LNCaP clone FGC (cell line): ENCODE results near the gene GABRD.

ENCODE experiments used
- DNase-seq: peaks from one replicate; pipeline ENCODE4 v3.0.0-alpha.2; 2011; ENCODE audit warnings: low read depth
- H3K4me3 ChIP-seq: 2 replicates; pipeline ENCODE4 v1.5.1; 2011; ENCODE audit warnings: mild to moderate bottlenecking, low read depth, low read length, control low read depth
- CTCF ChIP-seq: IDR thresholded peaks from 2 replicates; pipeline ENCODE4 v1.5.1; 2012; ENCODE audit warnings: mild to moderate bottlenecking; ENCODE audit not compliant: control insufficient read depth, insufficient read depth; ENCODE audit errors: extremely low read depth

GABRD gene

GRCh38 chr1:2045468-2046173 lies 26.5 kb downstream of the GABRD start:
- H3K4me3 ChIP-seq = no peak overlapping the region
- no peak for TF ChIP-seq CTCF
- no peak for DNase-seq

- peak; percentile 26 for DNase-seq
- no peak overlapping the region for H3K4me3 ChIP-seq
- TF ChIP-seq CTCF = peak; percentile 97
Observed at GRCh38 chr1:2046174-2046917, 27.2 kb downstream of the GABRD start.

- DNase-seq = no peak
- H3K4me3 ChIP-seq = no peak overlapping the region
- TF ChIP-seq CTCF = no peak
Observed at GRCh38 chr1:2046953-2047748, 28.0 kb downstream of the GABRD start.

- no peak for TF ChIP-seq CTCF
- no peak overlapping the region for H3K4me3 ChIP-seq
- no peak for DNase-seq
Observed at GRCh38 chr1:2047749-2048729, 28.9 kb downstream of the GABRD start.

- peak; percentile 69 for DNase-seq
- peak overlapping the region; percentile 80 for H3K4me3 ChIP-seq
- TF ChIP-seq CTCF = peak; percentile 51
Observed at GRCh38 chr1:2049225-2049717, 30.1 kb downstream of the GABRD start.
